Activated CD8-positive, alpha-beta memory T cell treated with anti-CD3 and anti-CD28 coated beads, Interleukin-2, amount 50 U/mL, for 4 hours (primary cell): Measurements from ENCODE around the gene SLC38A8.

ENCODE experiments used
- DNase-seq: peaks from one replicate; pipeline ENCODE4 v3.0.0-alpha.2; 2020

The SLC38A8 gene

DNA sequence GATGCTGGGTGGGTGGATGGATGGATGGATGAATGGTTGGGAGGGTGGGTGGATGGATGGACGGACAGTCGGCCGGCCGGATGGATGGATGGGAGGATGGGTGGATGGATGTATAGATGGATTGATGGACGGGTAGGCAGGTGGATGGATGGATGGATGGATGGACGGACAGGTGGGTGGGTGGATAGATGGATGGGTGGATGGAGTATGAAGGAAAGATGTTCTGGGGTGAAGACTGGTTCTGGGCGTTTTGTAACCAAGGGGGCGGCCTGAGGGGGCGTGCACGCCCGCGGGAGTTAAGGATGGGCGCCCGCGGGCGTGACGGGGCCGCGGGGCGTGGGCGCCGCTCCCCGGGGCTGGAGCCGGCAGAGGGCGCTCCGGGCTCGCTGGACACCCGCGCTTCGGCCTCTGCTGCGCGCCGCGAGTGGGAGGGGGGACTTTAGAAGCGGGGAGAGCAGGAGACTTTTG, 74.7 kb downstream of the SLC38A8 start, which contains the start of gene NECAB2:
Gene NECAB2 (plus strand): TSS at position 407 of the 468 bp plus-strand sequence. CDS start 405 bp downstream, outside the sequence.
- DNase-seq = no peak

DNA sequence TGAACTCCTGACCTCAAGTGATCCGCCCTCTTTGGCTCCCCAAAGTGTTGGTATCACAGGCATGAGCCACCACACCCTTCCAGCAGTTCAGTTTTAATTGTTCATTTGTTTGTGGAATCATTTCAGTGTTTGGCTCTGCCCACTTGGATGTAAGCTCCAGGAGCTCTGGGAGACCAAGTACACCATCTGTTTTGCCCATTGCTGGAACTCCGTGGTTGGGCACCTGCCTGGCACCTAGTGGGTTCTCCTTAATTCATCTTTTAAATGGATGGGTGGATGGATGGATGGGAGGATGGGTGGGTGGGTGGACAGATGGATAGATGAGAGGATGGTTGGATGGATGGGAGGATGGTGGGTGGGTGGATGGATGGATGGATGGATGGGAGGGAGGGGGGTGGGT, 75.5 kb downstream of the SLC38A8 start:
- DNase-seq = no peak

DNA sequence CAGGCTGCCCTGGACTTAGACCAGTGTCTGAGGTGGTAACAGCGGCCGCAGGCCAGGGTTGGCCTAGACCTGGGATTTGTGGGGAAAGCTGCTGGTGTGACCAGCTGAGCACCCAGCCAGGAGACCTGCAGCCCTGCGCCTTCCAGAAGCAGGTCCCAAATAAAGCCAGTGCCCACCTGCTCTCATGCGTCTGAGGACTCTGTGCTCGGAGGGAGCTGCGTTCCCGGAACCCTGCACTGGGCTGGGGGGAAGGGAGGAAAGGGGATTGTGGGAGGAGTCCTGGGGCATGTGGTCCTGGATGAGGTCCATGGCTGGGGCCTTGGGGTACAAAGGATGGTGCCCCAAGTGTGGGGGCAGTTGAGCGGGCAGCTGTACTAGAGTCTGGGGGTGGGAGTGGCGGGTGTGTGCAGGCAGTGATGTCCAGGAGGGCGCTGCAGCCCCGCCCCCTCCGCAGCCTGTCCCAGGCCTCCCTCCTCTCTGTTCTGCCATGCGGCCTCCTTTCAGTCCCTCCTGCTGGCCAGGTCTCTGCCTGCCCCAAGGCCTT, 76.4 kb downstream of the SLC38A8 start:
- DNase-seq = no peak

DNA sequence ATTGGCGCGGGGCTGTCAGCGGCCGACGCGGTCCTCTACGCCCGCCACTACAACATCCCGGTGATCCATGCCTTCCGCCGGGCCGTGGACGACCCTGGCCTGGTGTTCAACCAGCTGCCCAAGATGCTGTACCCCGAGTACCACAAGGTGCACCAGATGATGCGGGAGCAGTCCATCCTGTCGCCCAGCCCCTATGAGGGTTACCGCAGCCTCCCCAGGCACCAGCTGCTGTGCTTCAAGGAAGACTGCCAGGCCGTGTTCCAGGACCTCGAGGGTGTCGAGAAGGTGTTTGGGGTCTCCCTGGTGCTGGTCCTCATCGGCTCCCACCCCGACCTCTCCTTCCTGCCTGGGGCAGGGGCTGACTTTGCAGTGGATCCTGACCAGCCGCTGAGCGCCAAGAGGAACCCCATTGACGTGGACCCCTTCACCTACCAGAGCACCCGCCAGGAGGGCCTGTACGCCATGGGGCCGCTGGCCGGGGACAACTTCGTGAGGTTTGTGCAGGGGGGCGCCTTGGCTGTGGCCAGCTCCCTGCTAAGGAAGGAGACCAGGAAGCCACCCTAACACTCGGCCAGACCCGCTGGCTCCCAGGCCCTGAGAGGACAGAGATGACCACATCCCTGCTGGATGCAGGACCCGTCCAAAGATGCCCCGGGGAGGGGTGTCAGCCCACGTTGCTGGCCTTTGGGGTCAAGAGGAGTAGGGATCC, 77.0 kb downstream of the SLC38A8 start:
- DNase-seq = no peak

DNA sequence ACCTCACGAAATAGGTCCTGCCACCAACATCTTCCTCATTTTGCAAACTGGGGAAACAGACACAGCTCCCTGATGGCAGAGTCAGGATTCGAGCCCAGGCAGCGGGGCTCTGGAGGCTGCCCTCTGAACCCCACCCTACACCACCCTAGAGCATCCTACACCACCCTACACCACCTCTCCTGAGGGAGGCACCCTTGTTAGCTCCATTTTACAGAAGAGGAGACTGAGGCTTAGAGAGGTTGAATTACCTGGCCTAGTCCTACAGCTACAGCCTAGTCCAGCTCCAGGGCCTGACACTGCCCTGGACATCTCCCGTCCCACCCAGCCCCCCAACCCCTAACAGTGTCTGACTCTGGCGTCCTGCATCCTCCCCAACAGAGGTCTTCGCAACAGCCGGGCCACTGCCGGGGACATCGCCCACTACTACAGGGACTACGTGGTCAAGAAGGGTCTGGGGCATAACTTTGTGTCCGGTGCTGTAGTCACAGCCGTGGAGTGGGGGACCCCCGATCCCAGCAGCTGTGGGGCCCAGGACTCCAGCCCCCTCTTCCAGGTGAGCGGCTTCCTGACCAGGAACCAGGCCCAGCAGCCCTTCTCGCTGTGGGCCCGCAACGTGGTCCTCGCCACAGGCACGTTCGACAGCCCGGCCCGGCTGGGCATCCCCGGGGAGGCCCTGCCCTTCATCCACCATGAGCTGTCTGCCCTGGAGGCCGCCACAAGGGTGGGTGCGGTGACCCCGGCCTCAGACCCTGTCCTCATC, 77.7 kb downstream of the SLC38A8 start:
- DNase-seq = no peak

DNA sequence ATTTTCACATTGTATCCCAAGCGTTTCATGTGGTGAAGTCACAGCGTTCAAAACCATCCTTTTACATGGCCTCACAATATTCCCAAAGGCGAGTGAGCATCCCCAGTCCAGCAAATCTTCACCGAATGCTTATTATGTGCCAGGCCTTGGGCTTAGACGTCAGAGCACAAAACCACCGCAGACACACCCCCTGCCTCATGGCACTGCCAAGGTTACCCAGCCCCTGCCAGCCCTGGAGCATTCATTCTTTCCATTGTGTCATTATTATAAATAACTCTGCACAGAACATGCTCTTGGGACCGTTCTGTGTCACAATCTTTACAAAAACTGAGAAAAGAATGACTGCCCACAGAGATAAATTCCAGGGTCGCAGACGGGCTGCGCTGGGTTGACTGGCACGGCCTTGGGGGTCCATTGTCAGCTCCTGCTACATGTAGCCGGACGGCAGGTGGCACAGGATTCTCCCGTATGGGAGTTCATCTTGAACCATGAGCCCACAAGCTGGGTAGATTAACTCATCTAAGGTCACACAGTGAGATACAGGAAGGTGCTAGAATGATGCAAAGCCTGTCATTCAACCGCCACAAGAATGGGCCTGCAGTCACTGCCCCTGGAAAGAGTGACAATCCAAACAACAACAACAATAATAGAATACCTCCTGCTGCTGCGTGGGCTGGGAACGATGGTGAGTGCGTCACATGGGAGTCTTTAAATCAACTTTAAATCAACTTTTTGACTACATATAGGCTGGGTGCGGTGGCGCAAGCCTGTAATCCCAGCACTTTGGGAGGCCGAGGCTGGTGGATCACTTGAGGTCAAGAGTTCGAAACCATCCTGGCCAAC, 79.1 kb downstream of the SLC38A8 start:
- DNase-seq = no peak

DNA sequence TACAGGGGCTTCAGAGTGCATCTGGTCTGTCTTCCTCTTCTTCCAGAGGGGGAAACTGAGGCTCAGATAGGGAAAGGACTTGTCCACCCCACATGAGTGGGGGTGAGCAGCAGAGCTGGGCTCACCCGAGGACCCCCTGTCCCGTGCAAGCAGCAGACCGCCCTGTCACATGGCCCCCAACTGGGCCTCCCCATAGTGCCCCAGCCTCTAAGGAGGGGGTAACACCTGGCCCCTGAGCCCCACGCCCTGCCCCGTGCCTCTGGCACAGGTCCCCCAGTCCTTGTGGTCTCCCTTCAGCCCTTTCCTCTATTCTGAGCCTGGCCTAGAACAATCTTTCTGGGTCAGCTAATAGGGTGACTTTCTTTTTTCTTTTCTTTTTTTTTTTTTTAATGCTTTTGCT, 81.0 kb downstream of the SLC38A8 start:
- DNase-seq = no peak

DNA sequence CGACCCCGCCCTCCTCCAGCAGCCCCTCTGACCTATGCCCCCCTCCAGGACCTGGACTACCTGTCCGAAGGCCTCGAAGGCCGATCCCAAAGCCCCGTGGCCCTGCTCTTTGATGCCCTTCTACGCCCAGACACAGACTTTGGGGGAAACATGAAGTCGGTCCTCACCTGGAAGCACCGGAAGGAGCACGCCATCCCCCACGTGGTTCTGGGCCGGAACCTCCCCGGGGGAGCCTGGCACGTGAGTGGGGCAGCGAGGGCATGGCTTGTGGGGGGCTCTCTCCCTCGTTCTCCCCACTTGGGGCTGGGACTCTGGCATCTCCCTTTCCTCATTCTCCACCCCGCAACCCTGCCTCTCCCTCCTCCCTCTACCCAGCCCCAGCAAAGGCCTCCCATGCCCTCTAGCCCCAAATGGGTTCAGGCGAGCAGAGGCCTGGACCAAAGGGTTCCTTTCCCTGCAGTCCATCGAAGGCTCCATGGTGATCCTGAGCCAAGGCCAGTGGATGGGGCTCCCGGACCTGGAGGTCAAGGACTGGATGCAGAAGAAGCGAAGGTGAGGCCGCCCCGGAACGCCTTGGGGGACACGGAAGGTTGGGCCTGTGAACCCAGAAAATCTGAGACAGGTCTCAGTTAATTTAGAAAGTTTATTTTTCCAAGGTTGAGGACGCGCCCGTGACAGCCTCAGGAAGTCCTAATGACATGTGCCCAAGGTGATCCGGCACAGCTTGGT, 81.9 kb downstream of the SLC38A8 start:
- DNase-seq = no peak
